Pancreas (tissue), 10 donors: Measurements from ENCODE around the gene IL6ST. TPM values are rescaled to one million over a fixed set of nuclear protein-coding genes. Genes with fewer than 3 reads are reported as not detected.

ENCODE experiments used
- ATAC-seq, 4 donors: fragments of 200-7000 bp; cut with Tn5 transposase; one replicate each; pipeline versions ENCODE4 v1.8.0 to v1.9.1; 2020; ENCODE audit warnings: mild to moderate bottlenecking in 4 of 4, moderate library complexity in 4 of 4
- DNase-seq, 6 donors: peaks; one replicate each; pipeline ENCODE4 v3.0.0-alpha.2; 2020
- FAIRE-seq: peaks from 2 replicates; lab custom pipeline; 2012; peaks lifted over from hg19 to GRCh38; lab: Jason Lieb, UNC
- H3K27ac ChIP-seq, 4 donors: fragments of 200-600 bp; sonication (generic); 1 replicate in 3 of 4; 2 replicates in 1 of 4; pipeline versions ENCODE4 v1.5.0 to v1.8.0; 2020
- H3K27me3 ChIP-seq, 4 donors: fragments of 200-600 bp; one replicate each; pipeline ENCODE4 v1.8.0; 2021
- H3K36me3 ChIP-seq, 3 donors: fragments of 200-600 bp; sonication (generic) in 1 of 3; one replicate each; pipeline versions ENCODE4 v1.5.0 to v1.8.0; 2020 to 2021
- H3K4me1 ChIP-seq, 3 donors: fragments of 200-600 bp; one replicate each; pipeline ENCODE4 v1.8.0; 2021
- H3K4me3 ChIP-seq, 4 donors: fragments of 200-600 bp; sonication (generic) in 2 of 4; one replicate each; pipeline versions ENCODE4 v1.5.0 to v1.8.0; 2020 to 2021
- H3K9me3 ChIP-seq, 4 donors: fragments of 200-600 bp; one replicate each; pipeline ENCODE4 v1.8.0; 2021
- WGBS, 2 donors: extraction: QIAGEN DNeasy Blood & Tissue Kit; methylation state at CpG; one replicate each; pipeline ENCODE4 v1.1.7; 2013; 5-methylcytosine and 5-hydroxymethylcytosine counted together
- intact Hi-C, 3 donors: fragments of 100-400 bp; cut with DNase I; formaldehyde crosslinking; loops; one replicate each; pipeline versions ENCODE4 v1.11.1 to v1.14.2; 2022
- polyA plus RNA-seq, 2 donors: library from polyadenylated mRNA; stranded (reverse); fragments of 200-250 nt; gene quantifications; one replicate each; pipeline ENCODE4 v1.2.3, GENCODE V29; 2013
- total RNA-seq, 6 donors: library from RNA; stranded (reverse); fragmentation: NEBNext Ultra II Directional in 4 of 6; extraction: Animal tissue kit (Norgen Biotek cat#: 25700) in 4 of 6; gene quantifications; one replicate each; pipeline versions ENCODE4 v1.2.1 to v1.2.4, GENCODE V29; 2021 to 2023
- TF ChIP-seq, protein P1 (sequence below), 4 donors: fragments of 200-600 bp; sonication (generic) in 3 of 4; IDR thresholded peaks; one replicate each; pipeline versions ENCODE4 v1.5.0 to v1.8.0; 2021; ENCODE audit warnings: antibody characterized with exemption in 4 of 4
- donor health status: healthy with polysubstance abuse.
- donor health status: DM: no; HTN: no; CAD: no; lungs with moderate emphysema.
- donor health status: DM: no; HTN: no; CAD: no.
- donor health status: control.
- donor health status: control.
- donor health status: Bipolar disorder and iron deficiency.
- donor health status: DM: yes; HTN: yes; CAD: no.
- donor health status: DM: no; HTN: no; CAD: no.
- donor health status: DM: no; HTN: no; CAD: no.
- donor health status: DM: yes; HTN: yes; CAD: no.

Gene IL6ST
- total and polyA plus RNA-seq, 8 donors: 14.5 to 165 (median 63.6) TPM

DNA sequence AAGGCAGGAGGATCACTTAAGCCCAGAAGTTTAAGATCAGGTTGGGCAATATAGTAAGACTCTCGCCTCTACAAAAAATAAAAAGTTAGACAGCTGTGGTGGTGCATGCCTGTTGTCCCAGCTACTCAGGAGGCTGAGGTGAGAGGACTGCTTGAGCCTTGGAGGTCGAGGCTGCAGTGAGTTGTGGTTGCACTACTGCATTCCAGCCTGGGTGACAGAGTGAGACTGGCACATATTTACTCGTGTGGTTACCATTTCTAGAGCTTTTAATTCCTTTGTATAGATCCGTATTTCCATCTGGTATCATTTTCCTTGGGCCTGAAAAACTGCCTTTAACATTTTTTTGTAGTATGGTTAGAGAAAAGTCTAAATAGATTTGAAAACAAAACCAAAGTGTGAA is 7.8 kb downstream of the IL6ST start:
- no peak for ATAC-seq
- no peaks in the 10 kb centered on the region for H3K36me3 ChIP-seq
- H3K4me3 ChIP-seq: no peak overlapping the region
- H3K27ac ChIP-seq: no peak overlapping the region
- H3K9me3 ChIP-seq: no peaks in the 10 kb centered on the region
- intact Hi-C loops: no loop called here
- 87 to 92% methylated on average over 4 of the region's 4 CpGs for WGBS, 2 donors
- DNase-seq: no peak
- TF ChIP-seq, protein P1, sequence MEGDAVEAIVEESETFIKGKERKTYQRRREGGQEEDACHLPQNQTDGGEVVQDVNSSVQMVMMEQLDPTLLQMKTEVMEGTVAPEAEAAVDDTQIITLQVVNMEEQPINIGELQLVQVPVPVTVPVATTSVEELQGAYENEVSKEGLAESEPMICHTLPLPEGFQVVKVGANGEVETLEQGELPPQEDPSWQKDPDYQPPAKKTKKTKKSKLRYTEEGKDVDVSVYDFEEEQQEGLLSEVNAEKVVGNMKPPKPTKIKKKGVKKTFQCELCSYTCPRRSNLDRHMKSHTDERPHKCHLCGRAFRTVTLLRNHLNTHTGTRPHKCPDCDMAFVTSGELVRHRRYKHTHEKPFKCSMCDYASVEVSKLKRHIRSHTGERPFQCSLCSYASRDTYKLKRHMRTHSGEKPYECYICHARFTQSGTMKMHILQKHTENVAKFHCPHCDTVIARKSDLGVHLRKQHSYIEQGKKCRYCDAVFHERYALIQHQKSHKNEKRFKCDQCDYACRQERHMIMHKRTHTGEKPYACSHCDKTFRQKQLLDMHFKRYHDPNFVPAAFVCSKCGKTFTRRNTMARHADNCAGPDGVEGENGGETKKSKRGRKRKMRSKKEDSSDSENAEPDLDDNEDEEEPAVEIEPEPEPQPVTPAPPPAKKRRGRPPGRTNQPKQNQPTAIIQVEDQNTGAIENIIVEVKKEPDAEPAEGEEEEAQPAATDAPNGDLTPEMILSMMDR (IDR thresholded peaks at IDR 0.05): no peak
- H3K4me1 ChIP-seq: peaks cover 15 to 52% (median 27%) of the 10 kb centered on the region in 3 donors
- FAIRE-seq: no peak
- H3K27me3 ChIP-seq: no peaks in the 10 kb centered on the region

DNA sequence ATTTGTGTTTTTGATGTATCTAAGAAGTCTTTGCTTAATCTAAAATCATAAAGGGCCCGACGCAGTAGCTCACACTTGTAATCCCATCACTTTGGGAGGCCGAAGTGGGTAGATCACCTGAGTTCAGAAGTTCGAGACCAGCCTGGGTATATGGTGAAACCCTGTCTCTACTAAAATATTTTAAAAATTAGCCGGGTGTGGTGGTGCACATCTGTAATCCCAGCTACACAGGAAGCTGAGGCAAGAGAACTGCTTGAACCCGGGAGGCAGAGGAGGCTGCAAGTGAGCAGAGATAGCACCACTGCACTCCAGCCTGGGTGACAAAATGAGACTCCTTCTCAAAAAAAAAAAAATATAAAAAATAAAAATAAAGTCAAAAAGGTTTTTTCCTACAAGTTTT is 9.6 kb downstream of the IL6ST start:
- intact Hi-C loops: no loop called here

DNA sequence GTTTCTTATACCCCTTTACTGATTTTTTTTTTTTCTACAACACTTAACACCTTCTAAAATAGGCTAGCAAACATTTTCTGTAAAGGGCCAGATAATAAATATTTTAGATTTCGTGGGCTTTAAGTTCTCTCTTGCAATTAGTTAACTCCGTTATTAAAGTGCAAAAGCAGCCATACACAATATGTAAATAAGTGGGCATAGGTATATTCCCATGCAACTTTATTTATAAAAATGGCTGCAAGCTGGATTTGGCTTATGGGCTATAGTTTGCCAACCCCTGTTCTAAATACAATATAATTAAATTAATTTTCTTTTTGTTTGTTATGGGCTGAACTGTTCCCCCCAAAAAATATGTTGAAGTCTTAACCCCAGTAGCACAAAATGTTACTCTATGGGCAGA is 10.8 kb downstream of the IL6ST start:
- H3K4me3 ChIP-seq: no peak overlapping the region
- no peak overlapping the region for H3K27ac ChIP-seq
- TF ChIP-seq, protein P1 (IDR thresholded peaks at IDR 0.05): no peak
- DNase-seq (no peak), ATAC-seq (no peak), FAIRE-seq (no peak)
- H3K27me3 ChIP-seq: no peaks in the 10 kb centered on the region
- no peaks in the 10 kb centered on the region for H3K9me3 ChIP-seq
- H3K4me1 ChIP-seq: peaks cover 12 to 30% (median 21%) of the 10 kb centered on the region in 3 donors
- H3K36me3 ChIP-seq: peaks cover 0 to 15% (median 2%) of the 10 kb centered on the region in 3 donors
- WGBS, 2 donors: 80 to 88% methylated on average over 2 of the region's 2 CpGs
- intact Hi-C loops: no loop called here

More for the DNA sequence above, 9.6 kb downstream of the IL6ST start:
- Histone ChIP-seq H3K4me1 (peaks cover 15 to 42% (median 25%) of the 10 kb centered on the region in 3 donors), H3K4me3 (no peak overlapping the region), H3K9me3 (no peaks in the 10 kb centered on the region), H3K36me3 (peaks cover 0 to 15% (median 2%) of the 10 kb centered on the region in 3 donors), H3K27ac (no peak overlapping the region), H3K27me3 (no peaks in the 10 kb centered on the region)
- 92 to 96% methylated on average over 6 of the region's 6 CpGs for WGBS, 2 donors
- FAIRE-seq (no peak), ATAC-seq (no peak), DNase-seq (no peak)
- TF ChIP-seq, protein P1 (IDR thresholded peaks at IDR 0.05): no peak

DNA sequence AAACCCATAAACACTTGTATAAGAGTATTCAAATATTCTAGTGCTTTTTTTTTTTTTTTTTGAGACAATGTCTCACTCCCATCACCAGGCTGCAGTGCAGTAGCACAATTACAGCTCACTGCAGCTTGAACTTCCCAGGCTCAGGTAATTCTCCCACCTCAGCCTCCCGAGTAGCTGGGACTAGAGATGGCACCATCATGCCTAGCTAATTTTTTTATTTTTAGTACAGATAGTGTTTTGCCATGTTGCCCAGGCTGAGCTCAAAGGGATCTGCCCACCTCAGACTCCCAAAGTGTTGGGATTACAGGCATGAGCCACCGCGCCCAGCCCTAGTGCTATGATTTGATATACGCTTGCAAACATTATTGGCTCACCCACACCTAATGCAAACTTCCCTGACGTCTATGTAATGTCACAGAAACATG is 11.8 kb downstream of the IL6ST start:
- peak; percentile 40 to 89 (median 83) for ATAC-seq
- H3K4me3 ChIP-seq: no peak overlapping the region
- FAIRE-seq: no peak
- WGBS, 2 donors: 38 to 41% methylated on average over 5 of the region's 5 CpGs
- H3K36me3 ChIP-seq: peaks cover 0 to 15% (median 2%) of the 10 kb centered on the region in 3 donors
- TF ChIP-seq, protein P1 (IDR thresholded peaks at IDR 0.05): no peak
- H3K27me3 ChIP-seq: no peaks in the 10 kb centered on the region
- H3K4me1 ChIP-seq: peaks cover 11 to 24% (median 21%) of the 10 kb centered on the region in 3 donors
- no peak for DNase-seq
- H3K27ac ChIP-seq: no peak overlapping the region
- intact Hi-C loops: no loop called here
- H3K9me3 ChIP-seq: no peaks in the 10 kb centered on the region

DNA sequence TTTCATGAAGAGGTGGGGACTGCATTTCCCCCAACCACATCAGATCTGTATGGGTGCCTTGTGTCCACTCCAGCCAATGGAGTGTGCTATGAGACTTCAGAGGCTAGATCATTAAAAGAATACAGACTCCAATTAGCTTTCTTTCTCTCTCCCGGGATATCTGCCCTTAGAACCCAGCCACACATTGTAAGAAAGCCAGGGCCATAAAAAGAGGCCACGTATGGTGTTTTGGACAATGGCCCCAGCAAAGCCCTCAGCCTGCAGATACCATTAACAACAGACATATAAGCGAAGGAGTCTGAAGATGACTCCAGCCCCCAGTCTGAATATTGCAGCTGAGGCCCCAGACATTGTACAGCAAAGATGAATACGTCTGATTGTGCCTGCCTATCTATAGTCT is 21.5 kb downstream of the IL6ST start:
- Histone ChIP-seq H3K27me3 (no peaks in the 10 kb centered on the region), H3K36me3 (peaks cover 0 to 13% (median 0%) of the 10 kb centered on the region in 3 donors), H3K4me3 (no peak overlapping the region), H3K27ac (no peak overlapping the region), H3K9me3 (no peaks in the 10 kb centered on the region), H3K4me1 (no peaks in the 10 kb centered on the region)
- 95 to 96% methylated on average over 4 of the region's 4 CpGs for WGBS, 2 donors
- FAIRE-seq (no peak), ATAC-seq (no peak), DNase-seq (no peak)
- intact Hi-C loops: loop anchor here in 2 of 3 donors (10.0 kb wide), 2 partner anchors 232 to 242 kb away; no protein-coding TSS in a partner anchor
- TF ChIP-seq, protein P1 (IDR thresholded peaks at IDR 0.05): no peak
